Loucy (cell line): ENCODE measurements around the gene PDE6B.
A peak's percentile ranks its signal among the peaks of the same experiment; 100 is the strongest.

Experiments used
- H2AFZ ChIP-seq: fragments of 200-600 bp; sonication (generic); 2 replicates; pipeline ENCODE4 v1.6.0; 2016; ENCODE audit warnings: antibody characterized with exemption, mild to moderate bottlenecking, low read length, moderate library complexity
- H3F3A ChIP-seq: fragments of 200-600 bp; 2 replicates; pipeline ENCODE4 v1.6.0; 2016; ENCODE audit warnings: antibody characterized with exemption, low read depth, mild to moderate bottlenecking
- H3K27me3 ChIP-seq: fragments of 200-600 bp; sonication (generic); 2 replicates; pipeline ENCODE4 v1.6.1; 2014; ENCODE audit warnings: low read length, mild to moderate bottlenecking; ENCODE audit not compliant: insufficient read depth, poor library complexity, severe bottlenecking
- H3K36me3 ChIP-seq: fragments of 200-600 bp; sonication (generic); 2 replicates; pipeline ENCODE4 v1.6.1; 2016; ENCODE audit warnings: low read length; ENCODE audit not compliant: insufficient read depth
- H3K4me1 ChIP-seq: fragments of 200-600 bp; sonication (generic); 2 replicates; pipeline ENCODE4 v1.5.1; 2014; ENCODE audit warnings: low read length, mild to moderate bottlenecking; ENCODE audit not compliant: insufficient read depth, poor library complexity, severe bottlenecking
- H3K4me2 ChIP-seq: fragments of 200-600 bp; sonication (generic); 2 replicates; pipeline ENCODE4 v1.6.0; 2014; ENCODE audit warnings: antibody characterized with exemption, low read length, low read depth, mild to moderate bottlenecking; ENCODE audit not compliant: poor library complexity, severe bottlenecking
- H3K4me3 ChIP-seq: fragments of 200-600 bp; sonication (generic); 2 replicates; pipeline ENCODE4 v1.5.1; 2014; ENCODE audit warnings: low read length, mild to moderate bottlenecking, mixed read lengths; ENCODE audit not compliant: poor library complexity, severe bottlenecking
- H3K79me2 ChIP-seq: fragments of 200-600 bp; sonication (generic); 2 replicates; pipeline ENCODE4 v1.6.1; 2014; ENCODE audit warnings: low read length; ENCODE audit not compliant: insufficient read depth
- H3K9ac ChIP-seq: fragments of 200-600 bp; sonication (generic); 2 replicates; pipeline ENCODE4 v1.6.0; 2014; ENCODE audit warnings: mild to moderate bottlenecking, low read depth, low read length, moderate library complexity; ENCODE audit not compliant: poor library complexity, severe bottlenecking
- H3K9me2 ChIP-seq: fragments of 200-600 bp; sonication (generic); replicated peaks from 2 replicates; pipeline ENCODE4 v1.6.1; 2016; ENCODE audit warnings: low read depth, low read length, mixed read lengths
- H3K9me3 ChIP-seq: fragments of 200-600 bp; sonication (generic); 2 replicates; pipeline ENCODE4 v1.6.1; 2014; ENCODE audit warnings: mild to moderate bottlenecking, antibody characterized with exemption, low read length, low read depth; ENCODE audit not compliant: insufficient read depth
- H4K20me1 ChIP-seq: fragments of 200-600 bp; sonication (generic); 2 replicates; pipeline ENCODE4 v1.6.0; 2014; ENCODE audit warnings: antibody characterized with exemption, low read length, mild to moderate bottlenecking; ENCODE audit not compliant: insufficient read depth, poor library complexity, severe bottlenecking
- EZH2phosphoT487 ChIP-seq: fragments of 200-600 bp; IDR thresholded peaks from 2 replicates; pipeline ENCODE4 v1.6.1; 2018; ENCODE audit warnings: antibody characterized with exemption, mild to moderate bottlenecking, moderate library complexity, borderline replicate concordance
- TF ChIP-seq, protein P1 (sequence below): fragments of 200-600 bp; sonication (generic); conservative IDR thresholded peaks from 2 replicates; pipeline ENCODE4 v1.5.1; 2014; ENCODE audit warnings: mild to moderate bottlenecking, antibody characterized with exemption, low read length

PDE6B gene

DNA sequence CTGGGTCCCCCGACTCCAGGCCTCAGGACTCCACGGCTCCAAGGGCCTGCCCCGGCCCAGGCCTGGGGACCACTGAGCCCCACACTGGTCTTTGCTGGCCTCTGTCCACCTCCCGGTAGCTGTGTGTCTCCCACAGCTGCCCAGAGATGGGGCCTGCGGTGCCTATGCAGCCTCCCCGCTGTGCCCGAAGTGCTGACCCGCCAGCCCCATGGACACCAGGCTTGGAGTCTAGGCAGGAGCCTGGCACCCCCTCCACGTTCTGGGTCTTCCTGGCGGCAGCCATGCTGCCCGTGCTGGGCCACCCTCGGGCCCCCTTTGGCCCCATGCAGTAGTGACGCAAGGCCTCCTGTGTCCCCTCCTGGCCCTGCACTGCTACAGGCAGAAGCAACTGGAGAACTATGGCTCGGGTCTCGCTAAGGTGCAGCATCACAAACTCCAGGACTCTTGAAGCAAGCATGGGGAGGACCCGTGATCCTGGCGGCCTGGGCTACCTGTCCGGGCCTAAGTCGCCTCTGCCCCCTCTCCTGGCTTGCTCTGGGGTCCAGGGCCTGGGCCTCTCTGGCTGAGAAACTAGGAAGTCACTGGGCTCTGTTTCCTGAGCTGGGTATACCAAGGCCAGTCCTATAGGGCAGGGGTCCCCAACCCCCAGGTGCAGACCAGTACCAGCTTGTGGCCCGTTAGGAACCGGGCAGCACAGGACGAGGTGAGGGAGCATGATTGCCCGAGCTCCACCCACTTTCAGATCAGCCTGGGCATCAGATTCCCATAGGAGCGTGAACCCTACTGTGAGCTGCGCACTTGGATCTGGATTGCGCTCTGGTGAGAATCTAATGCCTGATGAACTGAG is 49.9 kb downstream of the PDE6B start:
- Histone ChIP-seq H3K9ac (peak overlapping the region; percentile 95), H2AFZ (peak overlapping the region; percentile 85; the same call in 1 of the 2 replicates), H3K4me2 (peak overlapping the region; percentile 98), H3K9me3 (no peaks in the 10 kb centered on the region), H3K9me2 (no peaks in the 10 kb centered on the region), H3K79me2 (peaks cover 24% of the 10 kb centered on the region), H3K4me1 (peaks cover 24% of the 10 kb centered on the region), H3K36me3 (peaks cover 8% of the 10 kb centered on the region; the same call in 1 of the 2 replicates), H3F3A (no peaks in the 10 kb centered on the region), H3K4me3 (peak overlapping the region; percentile 85), H3K27me3 (no peaks in the 10 kb centered on the region), H4K20me1 (peaks cover 3% of the 10 kb centered on the region)
- TF ChIP-seq, protein P1, sequence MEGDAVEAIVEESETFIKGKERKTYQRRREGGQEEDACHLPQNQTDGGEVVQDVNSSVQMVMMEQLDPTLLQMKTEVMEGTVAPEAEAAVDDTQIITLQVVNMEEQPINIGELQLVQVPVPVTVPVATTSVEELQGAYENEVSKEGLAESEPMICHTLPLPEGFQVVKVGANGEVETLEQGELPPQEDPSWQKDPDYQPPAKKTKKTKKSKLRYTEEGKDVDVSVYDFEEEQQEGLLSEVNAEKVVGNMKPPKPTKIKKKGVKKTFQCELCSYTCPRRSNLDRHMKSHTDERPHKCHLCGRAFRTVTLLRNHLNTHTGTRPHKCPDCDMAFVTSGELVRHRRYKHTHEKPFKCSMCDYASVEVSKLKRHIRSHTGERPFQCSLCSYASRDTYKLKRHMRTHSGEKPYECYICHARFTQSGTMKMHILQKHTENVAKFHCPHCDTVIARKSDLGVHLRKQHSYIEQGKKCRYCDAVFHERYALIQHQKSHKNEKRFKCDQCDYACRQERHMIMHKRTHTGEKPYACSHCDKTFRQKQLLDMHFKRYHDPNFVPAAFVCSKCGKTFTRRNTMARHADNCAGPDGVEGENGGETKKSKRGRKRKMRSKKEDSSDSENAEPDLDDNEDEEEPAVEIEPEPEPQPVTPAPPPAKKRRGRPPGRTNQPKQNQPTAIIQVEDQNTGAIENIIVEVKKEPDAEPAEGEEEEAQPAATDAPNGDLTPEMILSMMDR = no peak
- TF ChIP-seq EZH2phosphoT487 = no peak

DNA sequence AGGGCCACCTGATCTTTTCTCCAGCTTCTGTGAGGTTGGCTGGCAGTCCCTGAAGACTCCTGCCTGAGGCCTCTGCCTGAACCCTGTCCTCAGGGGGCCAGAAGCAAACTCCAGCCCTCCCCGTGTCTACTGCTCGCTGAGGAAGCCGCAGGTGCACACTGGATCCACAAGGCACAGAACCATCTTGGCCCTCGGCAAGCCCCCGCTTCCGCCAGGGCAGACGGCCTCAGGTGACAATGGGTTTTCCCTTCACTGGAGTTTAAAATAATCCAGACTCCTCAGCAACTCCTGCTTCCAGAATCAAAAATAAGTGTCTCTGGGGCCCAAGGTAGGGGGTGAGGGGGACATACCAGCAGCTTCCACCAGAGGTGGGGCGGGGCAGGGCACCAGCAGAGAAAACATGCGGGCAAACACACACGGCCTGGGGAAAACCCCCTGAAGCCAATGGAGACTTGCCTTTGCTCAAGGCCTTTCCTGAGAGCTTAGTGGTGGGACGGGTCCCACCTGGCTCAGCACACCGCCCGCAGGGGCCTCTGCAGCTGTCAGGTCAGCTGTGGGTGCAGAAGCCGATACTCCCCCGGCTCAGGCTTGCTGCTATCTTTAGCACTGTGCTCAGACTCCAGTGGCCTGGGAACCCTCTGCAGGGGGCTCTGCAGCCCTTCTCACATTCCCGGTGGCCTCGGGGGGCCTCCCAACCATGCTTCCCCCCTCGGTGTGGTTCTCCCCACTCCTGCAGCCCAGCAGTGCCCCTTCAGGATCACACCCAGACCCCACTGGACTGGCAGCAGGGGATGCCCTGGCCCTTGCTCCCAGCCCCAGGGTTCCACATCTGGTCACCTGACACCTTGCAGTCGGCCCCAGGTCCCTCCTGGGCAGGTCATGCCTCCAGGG is 50.9 kb downstream of the PDE6B start:
- TF ChIP-seq, protein P1 = no peak
- TF ChIP-seq EZH2phosphoT487 = no peak
- peaks cover 24% of the 10 kb centered on the region for H3K4me1 ChIP-seq
- no peaks in the 10 kb centered on the region for H3K9me3 ChIP-seq

DNA sequence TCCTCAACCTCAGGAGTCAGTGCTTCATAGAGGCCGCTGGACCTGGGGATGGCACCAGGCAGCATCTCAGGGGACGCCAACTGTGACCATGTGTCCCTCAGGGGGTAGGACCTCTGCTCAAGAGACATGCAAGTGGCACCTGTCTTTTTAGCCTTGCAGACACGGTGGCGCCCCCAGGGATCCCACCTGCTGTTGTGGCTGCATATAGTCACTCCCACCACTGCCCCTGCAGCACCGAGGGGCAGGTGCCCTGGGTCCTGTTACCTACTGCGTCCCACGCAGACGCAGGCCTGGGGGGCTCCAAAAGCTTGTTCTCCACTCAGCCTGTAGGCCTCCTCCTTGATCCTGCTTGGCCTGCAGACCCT is 51.5 kb downstream of the PDE6B start:
- H3K79me2 ChIP-seq = peaks cover 24% of the 10 kb centered on the region
- no peaks in the 10 kb centered on the region for H3K9me2 ChIP-seq
- H3K9me3 ChIP-seq = no peaks in the 10 kb centered on the region
- H3K9ac ChIP-seq = no peak overlapping the region
- H3K4me2 ChIP-seq = no peak overlapping the region
- TF ChIP-seq, protein P1 = no peak
- TF ChIP-seq EZH2phosphoT487 = no peak
- H3K4me3 ChIP-seq = no peak overlapping the region
- no peak overlapping the region for H2AFZ ChIP-seq
- peaks cover 4% of the 10 kb centered on the region; the same call in 1 of the 2 replicates for H3K36me3 ChIP-seq
- H3F3A ChIP-seq = no peaks in the 10 kb centered on the region
- no peaks in the 10 kb centered on the region for H3K27me3 ChIP-seq
- H3K4me1 ChIP-seq = peaks cover 24% of the 10 kb centered on the region
- H4K20me1 ChIP-seq = peaks cover 3% of the 10 kb centered on the region

More for the DNA sequence above, 50.9 kb downstream of the PDE6B start:
- H4K20me1 ChIP-seq = peaks cover 3% of the 10 kb centered on the region
- peak overlapping the region; percentile 85 for H3K4me3 ChIP-seq
- H3K9ac ChIP-seq = peak overlapping the region; percentile 95
- H2AFZ ChIP-seq = no peak overlapping the region
- H3K79me2 ChIP-seq = peaks cover 24% of the 10 kb centered on the region
- no peaks in the 10 kb centered on the region for H3K27me3 ChIP-seq
- peak overlapping the region; percentile 98 for H3K4me2 ChIP-seq
- no peaks in the 10 kb centered on the region for H3F3A ChIP-seq
- no peaks in the 10 kb centered on the region for H3K9me2 ChIP-seq
- peaks cover 8% of the 10 kb centered on the region; the same call in 1 of the 2 replicates for H3K36me3 ChIP-seq
